Measurements from ENCODE around the gene RHOT1.
A peak's percentile ranks its signal among the peaks of the same experiment; 100 is the strongest.

Gene RHOT1

DNA sequence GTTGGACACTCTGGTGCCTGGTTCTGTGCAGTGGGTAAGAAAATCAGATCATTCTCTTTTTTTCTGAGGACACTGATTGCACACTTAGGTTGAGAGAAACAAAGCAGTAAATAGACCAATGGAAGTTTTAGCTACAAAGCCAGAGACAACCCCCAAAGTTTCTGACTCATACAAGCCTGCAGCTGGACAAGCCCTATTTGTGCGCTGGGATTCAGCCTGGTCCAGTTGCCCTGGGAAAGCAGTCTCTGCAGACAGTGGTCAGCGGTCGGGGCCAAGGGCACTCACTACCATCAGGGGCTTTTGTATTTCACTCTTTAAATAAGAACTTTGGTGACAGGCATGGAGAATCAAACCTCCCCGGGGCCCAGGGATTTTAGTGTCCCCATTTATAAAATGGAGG lies 117.3 kb downstream of the RHOT1 start:
- TF ChIP-seq POLR2AphosphoS5 (IDR thresholded peaks at IDR 0.05; ENCODE audit: low read depth, low read length) = no peak
- no peak for TF ChIP-seq TAF1 (IDR thresholded peaks at IDR 0.05; ENCODE audit: borderline replicate concordance, insufficient read depth, low read length)
- TF ChIP-seq SIN3A (IDR thresholded peaks at IDR 0.05; ENCODE audit: borderline replicate concordance, insufficient read depth, low read length) = no peak
- TF ChIP-seq FOXP2 (optimal IDR thresholded peaks at IDR 0.05; ENCODE audit: borderline replicate concordance, extremely low read depth, extremely low read length, insufficient read depth) = no peak
- TF ChIP-seq, protein P1, sequence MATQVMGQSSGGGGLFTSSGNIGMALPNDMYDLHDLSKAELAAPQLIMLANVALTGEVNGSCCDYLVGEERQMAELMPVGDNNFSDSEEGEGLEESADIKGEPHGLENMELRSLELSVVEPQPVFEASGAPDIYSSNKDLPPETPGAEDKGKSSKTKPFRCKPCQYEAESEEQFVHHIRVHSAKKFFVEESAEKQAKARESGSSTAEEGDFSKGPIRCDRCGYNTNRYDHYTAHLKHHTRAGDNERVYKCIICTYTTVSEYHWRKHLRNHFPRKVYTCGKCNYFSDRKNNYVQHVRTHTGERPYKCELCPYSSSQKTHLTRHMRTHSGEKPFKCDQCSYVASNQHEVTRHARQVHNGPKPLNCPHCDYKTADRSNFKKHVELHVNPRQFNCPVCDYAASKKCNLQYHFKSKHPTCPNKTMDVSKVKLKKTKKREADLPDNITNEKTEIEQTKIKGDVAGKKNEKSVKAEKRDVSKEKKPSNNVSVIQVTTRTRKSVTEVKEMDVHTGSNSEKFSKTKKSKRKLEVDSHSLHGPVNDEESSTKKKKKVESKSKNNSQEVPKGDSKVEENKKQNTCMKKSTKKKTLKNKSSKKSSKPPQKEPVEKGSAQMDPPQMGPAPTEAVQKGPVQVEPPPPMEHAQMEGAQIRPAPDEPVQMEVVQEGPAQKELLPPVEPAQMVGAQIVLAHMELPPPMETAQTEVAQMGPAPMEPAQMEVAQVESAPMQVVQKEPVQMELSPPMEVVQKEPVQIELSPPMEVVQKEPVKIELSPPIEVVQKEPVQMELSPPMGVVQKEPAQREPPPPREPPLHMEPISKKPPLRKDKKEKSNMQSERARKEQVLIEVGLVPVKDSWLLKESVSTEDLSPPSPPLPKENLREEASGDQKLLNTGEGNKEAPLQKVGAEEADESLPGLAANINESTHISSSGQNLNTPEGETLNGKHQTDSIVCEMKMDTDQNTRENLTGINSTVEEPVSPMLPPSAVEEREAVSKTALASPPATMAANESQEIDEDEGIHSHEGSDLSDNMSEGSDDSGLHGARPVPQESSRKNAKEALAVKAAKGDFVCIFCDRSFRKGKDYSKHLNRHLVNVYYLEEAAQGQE (IDR thresholded peaks at IDR 0.05; ENCODE audit: insufficient read depth in 1 of 2, low read depth in 2 of 2, low read length in 2 of 2) = no peak

DNA sequence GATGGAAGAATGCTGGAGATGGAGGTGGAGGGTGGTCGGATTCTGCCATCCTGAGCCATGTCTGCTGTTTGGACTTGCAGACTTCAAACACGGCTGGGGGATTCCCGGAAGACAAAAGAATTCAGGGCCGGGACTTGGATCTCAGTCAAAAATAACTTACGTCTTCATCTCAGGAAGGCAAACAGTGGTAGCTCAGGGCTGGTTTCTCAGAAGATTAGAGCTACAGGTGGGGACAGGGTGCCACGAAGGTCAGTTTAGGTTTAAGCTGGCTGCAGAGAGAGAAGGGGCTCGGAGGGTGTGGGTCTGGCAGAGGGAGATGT lies 119.1 kb downstream of the RHOT1 start:
- TF ChIP-seq FOXP2 (optimal IDR thresholded peaks at IDR 0.05; ENCODE audit: borderline replicate concordance, extremely low read depth, extremely low read length, insufficient read depth) (no peak), TAF1 (IDR thresholded peaks at IDR 0.05; ENCODE audit: borderline replicate concordance, insufficient read depth, low read length) (no peak), POLR2AphosphoS5 (IDR thresholded peaks at IDR 0.05; ENCODE audit: low read depth, low read length) (no peak), SIN3A (IDR thresholded peaks at IDR 0.05; ENCODE audit: borderline replicate concordance, insufficient read depth, low read length) (no peak)
- TF ChIP-seq, protein P1 (IDR thresholded peaks at IDR 0.05; ENCODE audit: insufficient read depth in 1 of 2, low read depth in 2 of 2, low read length in 2 of 2) = no peak

DNA sequence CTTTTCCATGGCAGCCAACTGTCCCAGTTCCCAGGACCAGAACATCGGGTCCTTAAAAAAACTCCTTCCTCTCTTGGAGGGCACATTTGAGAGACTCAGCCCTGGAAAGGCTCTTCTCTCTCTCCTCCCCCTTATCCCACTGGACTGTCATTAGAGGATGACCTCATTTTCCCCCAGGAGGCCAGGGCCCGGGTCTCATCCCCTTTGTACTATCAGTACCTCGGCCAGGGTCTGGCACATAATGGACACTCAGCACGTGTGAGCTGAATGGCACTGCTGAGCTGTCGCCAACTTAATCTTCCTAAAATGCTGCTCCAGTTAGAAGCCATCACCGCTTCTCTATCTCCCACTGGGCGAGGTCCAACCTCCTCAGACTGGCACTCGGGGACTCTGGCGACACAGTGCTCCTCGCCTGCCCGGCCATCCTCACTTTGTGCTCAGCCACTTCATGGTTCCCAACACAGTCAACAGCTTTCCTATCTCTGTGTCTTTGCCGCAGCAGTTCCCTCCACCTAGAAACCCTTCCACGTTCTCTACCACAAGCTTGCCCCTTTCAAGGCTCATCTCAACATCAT lies 119.7 kb downstream of the RHOT1 start:
- TF ChIP-seq FOXP2 (optimal IDR thresholded peaks at IDR 0.05; ENCODE audit: borderline replicate concordance, extremely low read depth, extremely low read length, insufficient read depth) = no peak
- TF ChIP-seq, protein P1 (IDR thresholded peaks at IDR 0.05; ENCODE audit: insufficient read depth in 1 of 2, low read depth in 2 of 2, low read length in 2 of 2) = peak; percentile 36 to 82; a peak in 2 of 4 replicates

DNA sequence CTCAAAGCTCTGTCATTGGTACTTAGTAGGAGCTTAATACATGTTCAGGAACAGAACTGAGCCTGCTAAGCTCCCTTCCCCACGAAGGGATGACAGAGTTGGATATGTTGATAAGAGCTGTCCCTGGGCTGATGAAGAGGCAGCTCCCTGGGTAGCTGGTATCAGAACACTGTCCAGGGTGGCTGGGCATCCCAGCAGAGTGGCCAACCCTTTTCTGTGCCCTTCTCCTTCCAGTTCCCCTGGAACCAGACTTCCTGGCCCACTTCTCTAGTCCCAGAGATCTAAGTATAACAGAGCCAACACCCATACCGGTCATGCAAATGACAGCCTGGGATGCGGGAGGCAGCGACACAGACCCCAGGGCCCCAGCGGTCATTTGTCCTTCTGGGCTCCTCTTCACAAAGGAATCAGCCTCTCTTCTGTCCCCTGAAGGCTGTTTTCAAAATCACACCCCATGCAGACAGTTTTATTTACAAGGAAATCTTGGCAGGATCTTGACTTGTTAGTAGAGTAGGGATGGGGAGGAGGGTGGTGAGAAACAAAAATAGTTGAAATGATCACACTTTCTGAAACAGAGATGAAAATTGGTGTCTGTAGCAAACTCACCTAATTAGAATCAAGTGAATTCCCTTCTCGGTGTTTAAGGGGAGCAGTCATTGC lies 122.0 kb downstream of the RHOT1 start:
- TF ChIP-seq TAF1 (IDR thresholded peaks at IDR 0.05; ENCODE audit: borderline replicate concordance, insufficient read depth, low read length) = no peak
- TF ChIP-seq, protein P1 (IDR thresholded peaks at IDR 0.05; ENCODE audit: insufficient read depth in 1 of 2, low read depth in 2 of 2, low read length in 2 of 2) = 0 out of 4 replicates have a peak, but pooled peaks of 1 of the 2 experiments have one; percentile 20

DNA sequence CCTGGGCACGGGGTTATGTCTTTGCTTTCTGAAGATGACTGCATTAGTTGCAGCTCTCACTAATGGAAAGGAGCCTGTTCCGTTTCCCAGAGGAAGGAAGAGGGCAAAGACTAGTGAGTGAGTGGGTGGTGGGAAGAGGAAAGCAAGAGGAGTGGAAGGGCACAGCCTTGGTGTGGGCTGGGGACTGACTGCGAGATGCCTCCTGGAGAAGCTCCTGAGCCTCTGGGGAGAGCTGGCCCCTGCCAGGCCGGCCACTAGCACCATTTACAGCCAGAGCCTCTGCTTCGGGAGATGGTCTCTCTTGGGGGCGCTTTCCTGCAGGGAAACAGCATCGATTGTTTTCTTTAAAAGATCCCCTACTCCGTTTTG lies 122.5 kb downstream of the RHOT1 start:
- TF ChIP-seq POLR2AphosphoS5 (IDR thresholded peaks at IDR 0.05; ENCODE audit: low read depth, low read length) = no peak
- TF ChIP-seq, protein P1 (IDR thresholded peaks at IDR 0.05; ENCODE audit: insufficient read depth in 1 of 2, low read depth in 2 of 2, low read length in 2 of 2) = no peak
- no peak for TF ChIP-seq FOXP2 (optimal IDR thresholded peaks at IDR 0.05; ENCODE audit: borderline replicate concordance, extremely low read depth, extremely low read length, insufficient read depth)
- no peak for TF ChIP-seq TAF1 (IDR thresholded peaks at IDR 0.05; ENCODE audit: borderline replicate concordance, insufficient read depth, low read length)
- TF ChIP-seq SIN3A (IDR thresholded peaks at IDR 0.05; ENCODE audit: borderline replicate concordance, insufficient read depth, low read length) = no peak

Data from PFSK-1 (cell line).